Retinal pigment epithelial cell (primary cell): Measurements from ENCODE around the gene ADAT1.
A peak's percentile ranks its signal among the peaks of the same experiment; 100 is the strongest.

Source experiments
- DNase-seq: peaks from one replicate; pipeline ENCODE4 v3.0.0-alpha.2; 2010; ENCODE audit warnings: low read depth
- H3K4me3 ChIP-seq: 2 replicates; pipeline ENCODE4 v1.5.1; 2011; ENCODE audit warnings: mild to moderate bottlenecking, low read length, control low read depth, moderate library complexity
- CTCF ChIP-seq: conservative IDR thresholded peaks from 2 replicates; pipeline ENCODE4 v1.5.1; 2011; ENCODE audit warnings: low read depth, low read length, control low read depth, inconsistent platforms

The ADAT1 gene

GRCh38 chr16:75555213-75555706 is 67.8 kb downstream of the ADAT1 start:
- H3K4me3 ChIP-seq = peak overlapping the region; percentile 74
- DNase-seq = peak; percentile 69
- no peak for TF ChIP-seq CTCF

GRCh38 chr16:75552951-75553350 is 70.1 kb downstream of the ADAT1 start:
- no peak overlapping the region for H3K4me3 ChIP-seq
- no peak for TF ChIP-seq CTCF

GRCh38 chr16:75550211-75550662 is 72.8 kb downstream of the ADAT1 start:
- H3K4me3 ChIP-seq = no peak overlapping the region
- TF ChIP-seq CTCF = peak; percentile 50
- no peak for DNase-seq

More at GRCh38 chr16:75552951-75553350, 70.1 kb downstream of the ADAT1 start:
- DNase-seq = no peak
